Thyroid gland (tissue), 4 donors: ENCODE results near the gene DDX17.

ENCODE experiments used
- CTCF ChIP-seq, 6 experiments: fragments of 200-600 bp in 3 of 6; fragments of 450-650 bp in 3 of 6; sonication (generic) in 3 of 6; IDR thresholded peaks; one replicate each; pipeline ENCODE4 v1.5.1; 2016 to 2019; ENCODE audit warnings: antibody characterized with exemption in 6 of 6, mild to moderate bottlenecking in 2 of 6, inconsistent platforms in 1 of 6, moderate library complexity in 1 of 6
- POLR2A ChIP-seq, 2 donors: fragments of 450-650 bp; IDR thresholded peaks; one replicate each; pipeline ENCODE4 v1.6.1; 2017; ENCODE audit warnings: antibody characterized with exemption in 2 of 2, mild to moderate bottlenecking in 2 of 2, moderate library complexity in 1 of 2

- no peak for TF ChIP-seq POLR2A (IDR thresholded peaks at IDR 0.05)
- no peak for TF ChIP-seq CTCF (IDR thresholded peaks at IDR 0.05)
Measured at GRCh38 chr22:38448945-38449745, 57.0 kb downstream of the DDX17 start.
